Measurements from ENCODE around the gene HCFC1R1. TPM values are rescaled to one million over a fixed set of nuclear protein-coding genes. Genes with fewer than 3 reads are reported as not detected.

Gene HCFC1R1
- polyA plus RNA-seq, 1 of the 3 experiments (the other 2 are of a cell fraction), result 54.9 TPM

- CTCF ChIA-PET, result interaction anchor here (0.8 to 2.3 kb wide), 4 partner anchors 9 to 59 kb away, joined by 3 to 7 read pairs (median 4); no protein-coding TSS in a partner anchor
- Histone ChIP-seq H3K27ac (ENCODE audit: low read depth in 2 of 2, low read length in 1 of 2) (no peak overlapping the region), H3K9me3 (no peaks in the 10 kb centered on the region), H2AFZ (ENCODE audit: low read depth) (no peak overlapping the region), H3K36me3 (replicated peaks in 1 of 2; ENCODE audit: control insufficient read depth in 1 of 2, insufficient read depth in 2 of 2, low read length in 1 of 2) (no peaks in the 10 kb centered on the region), H3K4me1 (ENCODE audit: control insufficient read depth in 1 of 2, insufficient read depth in 2 of 2, low read depth in 1 of 2, low read length in 1 of 2) (peaks cover 0 to 31% of the 10 kb centered on the region in 2 experiments; a peak in 1 of 4 replicates), H3K27me3 (ENCODE audit: insufficient read depth) (no peaks in the 10 kb centered on the region), H3K9me2 (no peaks in the 10 kb centered on the region), H3F3A (replicated peaks; ENCODE audit: insufficient read depth) (peaks cover 8% of the 10 kb centered on the region), H3K9ac (no peak overlapping the region), H3K4me3 (ENCODE audit: low read depth in 2 of 2, low read length in 1 of 2) (no peak overlapping the region), H4K20me1 (ENCODE audit: insufficient read depth) (peaks cover 31% of the 10 kb centered on the region; the same call in 1 of the 2 replicates), H3K4me2 (no peak overlapping the region), H3K79me2 (ENCODE audit: insufficient read depth) (peaks cover 7% of the 10 kb centered on the region; the same call in 1 of the 2 replicates)
- no peak for DNase-seq
- no peak for TF ChIP-seq POLR2AphosphoS5 (IDR thresholded peaks at IDR 0.05; ENCODE audit: low read depth, low read length)
- no peak for TF ChIP-seq SMC3 (IDR thresholded peaks at IDR 0.05; ENCODE audit: low read depth, low read length)
- 93% methylated on average over 8 of the region's 15 CpGs for WGBS (ENCODE audit: low lambda C conversion rate)
- POLR2A ChIA-PET, result interaction anchor here (0.9 kb wide), 1 partner anchor 8 kb away, joined by 4 read pairs; no protein-coding TSS in a partner anchor
Observed at GRCh38 chr16:2974319-2975056, 49.3 kb downstream of the HCFC1R1 start.

DNA sequence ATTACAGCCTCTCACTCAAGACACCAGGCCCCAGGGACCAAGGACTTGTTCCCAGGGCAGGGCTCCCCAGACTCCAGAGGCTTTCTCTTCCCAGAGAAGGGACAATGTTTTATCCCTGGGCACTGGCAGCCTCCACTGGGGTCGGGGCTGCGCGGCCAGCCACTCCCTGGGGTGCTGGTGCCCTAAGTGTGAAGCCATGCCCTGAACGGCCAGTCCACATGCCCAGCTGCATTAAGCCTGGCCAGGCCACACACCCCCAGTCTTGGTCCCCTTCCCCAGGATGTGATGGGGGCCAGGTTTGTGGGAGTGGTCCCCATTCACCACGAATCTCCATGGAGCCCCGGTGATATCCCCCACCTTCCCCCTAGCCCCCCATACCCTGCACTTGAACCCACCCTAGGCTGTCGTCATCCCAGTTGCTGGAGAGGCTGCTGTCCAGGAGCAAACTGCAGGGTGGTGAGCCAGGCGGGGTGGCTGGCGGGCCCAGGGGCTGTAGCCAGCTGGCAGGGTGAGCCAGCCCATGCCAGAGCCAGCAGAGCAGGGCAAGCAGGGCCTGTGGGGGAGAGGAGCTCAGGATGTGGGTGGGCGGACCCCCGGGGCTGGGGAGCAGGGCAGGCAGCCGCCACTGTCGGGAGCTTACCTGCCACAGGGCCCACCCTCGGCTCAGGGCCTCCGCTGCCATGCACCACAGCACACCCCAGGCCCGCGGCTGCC is 50.0 kb downstream of the HCFC1R1 start:
- TF ChIP-seq POLR2AphosphoS5 (IDR thresholded peaks at IDR 0.05; ENCODE audit: low read depth, low read length) (no peak), TEAD4 (IDR thresholded peaks at IDR 0.05; ENCODE audit: borderline replicate concordance, insufficient read depth) (no peak), TAF1 (IDR thresholded peaks at IDR 0.05; ENCODE audit: borderline replicate concordance, low read depth, low read length) (no peak), NFIC (IDR thresholded peaks at IDR 0.05; ENCODE audit: borderline replicate concordance) (no peak)
- TF ChIP-seq, protein P1, sequence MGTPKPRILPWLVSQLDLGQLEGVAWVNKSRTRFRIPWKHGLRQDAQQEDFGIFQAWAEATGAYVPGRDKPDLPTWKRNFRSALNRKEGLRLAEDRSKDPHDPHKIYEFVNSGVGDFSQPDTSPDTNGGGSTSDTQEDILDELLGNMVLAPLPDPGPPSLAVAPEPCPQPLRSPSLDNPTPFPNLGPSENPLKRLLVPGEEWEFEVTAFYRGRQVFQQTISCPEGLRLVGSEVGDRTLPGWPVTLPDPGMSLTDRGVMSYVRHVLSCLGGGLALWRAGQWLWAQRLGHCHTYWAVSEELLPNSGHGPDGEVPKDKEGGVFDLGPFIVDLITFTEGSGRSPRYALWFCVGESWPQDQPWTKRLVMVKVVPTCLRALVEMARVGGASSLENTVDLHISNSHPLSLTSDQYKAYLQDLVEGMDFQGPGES (IDR thresholded peaks at IDR 0.05; ENCODE audit: low read depth, low read length), result no peak
- Histone ChIP-seq H3K4me1 (ENCODE audit: control insufficient read depth in 1 of 2, insufficient read depth in 2 of 2, low read depth in 1 of 2, low read length in 1 of 2) (peaks cover 0 to 31% of the 10 kb centered on the region in 2 experiments; a peak in 1 of 4 replicates), H2AFZ (ENCODE audit: low read depth) (no peak overlapping the region), H3K79me2 (ENCODE audit: insufficient read depth) (peaks cover 4% of the 10 kb centered on the region; the same call in 1 of the 2 replicates), H3K4me3 (ENCODE audit: low read depth in 2 of 2, low read length in 1 of 2) (no peak overlapping the region), H3K36me3 (replicated peaks in 1 of 2; ENCODE audit: control insufficient read depth in 1 of 2, insufficient read depth in 2 of 2, low read length in 1 of 2) (no peaks in the 10 kb centered on the region), H4K20me1 (ENCODE audit: insufficient read depth) (peaks cover 31% of the 10 kb centered on the region; the same call in 1 of the 2 replicates), H3K9me3 (no peaks in the 10 kb centered on the region), H3K27ac (ENCODE audit: low read depth in 2 of 2, low read length in 1 of 2) (no peak overlapping the region; a peak in 1 of 4 replicates), H3F3A (replicated peaks; ENCODE audit: insufficient read depth) (peaks cover 8% of the 10 kb centered on the region), H3K27me3 (ENCODE audit: insufficient read depth) (no peaks in the 10 kb centered on the region), H3K9ac (no peak overlapping the region), H3K4me2 (no peak overlapping the region), H3K9me2 (no peaks in the 10 kb centered on the region)
- DNase-seq, result no peak
- 96% methylated on average over 10 of the region's 17 CpGs for WGBS (ENCODE audit: low lambda C conversion rate)
- CTCF ChIA-PET, result interaction anchor here (0.9 to 2.3 kb wide), 3 partner anchors 9 to 58 kb away, joined by 3 to 7 read pairs (median 6); no protein-coding TSS in a partner anchor
- POLR2A ChIA-PET, result interaction anchor here (0.9 kb wide), 1 partner anchor 9 kb away, joined by 4 read pairs; no protein-coding TSS in a partner anchor
